Measurements from ENCODE around the gene TCF12. TPM values are rescaled to one million over a fixed set of nuclear protein-coding genes. Genes with fewer than 3 reads are reported as not detected.

The TCF12 gene
- total and polyA plus RNA-seq, 4 donors = 17.8 to 158 (median 64.4) TPM

- DNase-seq (no peak), ATAC-seq (ENCODE audit: low FRiP score) (no peak)
- intact Hi-C loops (cut with DNase I) = loop anchor here in 1 of 2 donors (10.0 kb wide), 1 partner anchor 68 kb away; no protein-coding TSS in a partner anchor
- Histone ChIP-seq H3K36me3 (ENCODE audit: control insufficient read depth in 1 of 2, insufficient read depth in 2 of 2, low read length in 1 of 2) (peaks cover 0 to 3% of the 10 kb centered on the region in 2 donors), H3K4me1 (ENCODE audit: control insufficient read depth in 1 of 2, insufficient read depth in 2 of 2, low read length in 2 of 2) (peaks cover 0 to 4% of the 10 kb centered on the region in 2 donors), H3K27me3 (ENCODE audit: control insufficient read depth in 1 of 2, insufficient read depth in 2 of 2, low read length in 1 of 2) (no peaks in the 10 kb centered on the region), H3K4me3 (ENCODE audit: low read length in 2 of 2) (no peak overlapping the region), H3K9me3 (ENCODE audit: control insufficient read depth, low read length) (no peaks in the 10 kb centered on the region), H3K27ac (ENCODE audit: low read depth in 1 of 2, low read length in 2 of 2) (no peak overlapping the region)
- WGBS, 2 donors = 23 to 25% methylated on average over 3 of the region's 3 CpGs
These were observed 318.3 kb downstream of the TCF12 start for GRCh38 chr15:57236561-57237300.

- WGBS, 2 donors = 26 to 27% methylated on average over 2 of the region's 2 CpGs
- DNase-seq (no peak), ATAC-seq (ENCODE audit: low FRiP score) (no peak)
- H3K27me3 ChIP-seq (ENCODE audit: control insufficient read depth in 1 of 2, insufficient read depth in 2 of 2, low read length in 1 of 2) = no peaks in the 10 kb centered on the region
- intact Hi-C loops (cut with DNase I) = loop anchor here in 1 of 2 donors (10.0 kb wide), 1 partner anchor 68 kb away; no protein-coding TSS in a partner anchor
- H3K4me3 ChIP-seq (ENCODE audit: low read length in 2 of 2) = no peak overlapping the region
- H3K9me3 ChIP-seq (ENCODE audit: control insufficient read depth, low read length) = no peaks in the 10 kb centered on the region
- peaks cover 0 to 4% of the 10 kb centered on the region in 2 donors for H3K4me1 ChIP-seq (ENCODE audit: control insufficient read depth in 1 of 2, insufficient read depth in 2 of 2, low read length in 2 of 2)
- peaks cover 0 to 3% of the 10 kb centered on the region in 2 donors for H3K36me3 ChIP-seq (ENCODE audit: control insufficient read depth in 1 of 2, insufficient read depth in 2 of 2, low read length in 1 of 2)
- no peak overlapping the region for H3K27ac ChIP-seq (ENCODE audit: low read depth in 1 of 2, low read length in 2 of 2)
These were observed 318.8 kb downstream of the TCF12 start for GRCh38 chr15:57237301-57237642.

- intact Hi-C loops (cut with DNase I) = loop anchor here in 1 of 2 donors (10.0 kb wide), 1 partner anchor 67 kb away; no protein-coding TSS in a partner anchor
- Histone ChIP-seq H3K4me1 (ENCODE audit: control insufficient read depth in 1 of 2, insufficient read depth in 2 of 2, low read length in 2 of 2) (peaks cover 0 to 4% of the 10 kb centered on the region in 2 donors), H3K36me3 (ENCODE audit: control insufficient read depth in 1 of 2, insufficient read depth in 2 of 2, low read length in 1 of 2) (peaks cover 0 to 3% of the 10 kb centered on the region in 2 donors), H3K4me3 (ENCODE audit: low read length in 2 of 2) (no peak overlapping the region), H3K9me3 (ENCODE audit: control insufficient read depth, low read length) (no peaks in the 10 kb centered on the region), H3K27ac (ENCODE audit: low read depth in 1 of 2, low read length in 2 of 2) (no peak overlapping the region), H3K27me3 (ENCODE audit: control insufficient read depth in 1 of 2, insufficient read depth in 2 of 2, low read length in 1 of 2) (no peaks in the 10 kb centered on the region)
- ATAC-seq (ENCODE audit: low FRiP score) (no peak), DNase-seq (no peak)
- 41 to 50% methylated on average over 1 of the region's 1 CpG for WGBS, 2 donors
These were observed 319.2 kb downstream of the TCF12 start for GRCh38 chr15:57237676-57238075.

GRCh38 chr15:57245130-57245529 is 326.7 kb downstream of the TCF12 start:
- Histone ChIP-seq H3K27ac (ENCODE audit: low read depth in 1 of 2, low read length in 2 of 2) (no peak overlapping the region), H3K9me3 (ENCODE audit: control insufficient read depth, low read length) (no peaks in the 10 kb centered on the region), H3K4me3 (ENCODE audit: low read length in 2 of 2) (no peak overlapping the region), H3K36me3 (ENCODE audit: control insufficient read depth in 1 of 2, insufficient read depth in 2 of 2, low read length in 1 of 2) (peaks cover 2% of the 10 kb centered on the region in 2 donors), H3K4me1 (ENCODE audit: control insufficient read depth in 1 of 2, insufficient read depth in 2 of 2, low read length in 2 of 2) (no peaks in the 10 kb centered on the region), H3K27me3 (ENCODE audit: control insufficient read depth in 1 of 2, insufficient read depth in 2 of 2, low read length in 1 of 2) (no peaks in the 10 kb centered on the region)
- no peak for ATAC-seq (ENCODE audit: low FRiP score)
- DNase-seq = no peak
- 36 to 51% methylated on average over 3 of the region's 3 CpGs for WGBS, 2 donors
- intact Hi-C loops (cut with DNase I) = no loop called here

- H3K36me3 ChIP-seq (ENCODE audit: control insufficient read depth in 1 of 2, insufficient read depth in 2 of 2, low read length in 1 of 2) = peaks cover 2% of the 10 kb centered on the region in 2 donors
- H3K27ac ChIP-seq (ENCODE audit: low read depth in 1 of 2, low read length in 2 of 2) = no peak overlapping the region
- H3K9me3 ChIP-seq (ENCODE audit: control insufficient read depth, low read length) = no peaks in the 10 kb centered on the region
- no peak for ATAC-seq (ENCODE audit: low FRiP score)
- intact Hi-C loops (cut with DNase I) = no loop called here
- H3K4me3 ChIP-seq (ENCODE audit: low read length in 2 of 2) = no peak overlapping the region
- 99 to 100% methylated on average over 1 of the region's 1 CpG for WGBS, 2 donors
- DNase-seq = no peak
- H3K4me1 ChIP-seq (ENCODE audit: control insufficient read depth in 1 of 2, insufficient read depth in 2 of 2, low read length in 2 of 2) = no peaks in the 10 kb centered on the region
- H3K27me3 ChIP-seq (ENCODE audit: control insufficient read depth in 1 of 2, insufficient read depth in 2 of 2, low read length in 1 of 2) = no peaks in the 10 kb centered on the region
These were observed 327.3 kb downstream of the TCF12 start for GRCh38 chr15:57245714-57246113.

GRCh38 chr15:57248074-57248473 is 329.6 kb downstream of the TCF12 start:
- ATAC-seq (ENCODE audit: low FRiP score) = no peak
- no peak overlapping the region for H3K4me3 ChIP-seq (ENCODE audit: low read length in 2 of 2)
- H3K4me1 ChIP-seq (ENCODE audit: control insufficient read depth in 1 of 2, insufficient read depth in 2 of 2, low read length in 2 of 2) = no peaks in the 10 kb centered on the region
- DNase-seq = no peak
- no peak overlapping the region for H3K27ac ChIP-seq (ENCODE audit: low read depth in 1 of 2, low read length in 2 of 2)
- H3K27me3 ChIP-seq (ENCODE audit: control insufficient read depth in 1 of 2, insufficient read depth in 2 of 2, low read length in 1 of 2) = no peaks in the 10 kb centered on the region
- intact Hi-C loops (cut with DNase I) = no loop called here
- peaks cover 2% of the 10 kb centered on the region in 2 donors for H3K36me3 ChIP-seq (ENCODE audit: control insufficient read depth in 1 of 2, insufficient read depth in 2 of 2, low read length in 1 of 2)
- no peaks in the 10 kb centered on the region for H3K9me3 ChIP-seq (ENCODE audit: control insufficient read depth, low read length)
- WGBS, 2 donors = 84 to 92% methylated on average over 1 of the region's 1 CpG

GRCh38 chr15:57251308-57251707 is 332.9 kb downstream of the TCF12 start:
- peaks cover 0 to 1% of the 10 kb centered on the region in 2 donors for H3K36me3 ChIP-seq (ENCODE audit: control insufficient read depth in 1 of 2, insufficient read depth in 2 of 2, low read length in 1 of 2)
- H3K9me3 ChIP-seq (ENCODE audit: control insufficient read depth, low read length) = no peaks in the 10 kb centered on the region
- intact Hi-C loops (cut with DNase I) = no loop called here
- no peak overlapping the region for H3K4me3 ChIP-seq (ENCODE audit: low read length in 2 of 2)
- peak overlapping the region in 1 of 2 donors; percentile 17 for H3K27ac ChIP-seq (ENCODE audit: low read depth in 1 of 2, low read length in 2 of 2)
- no peaks in the 10 kb centered on the region for H3K4me1 ChIP-seq (ENCODE audit: control insufficient read depth in 1 of 2, insufficient read depth in 2 of 2, low read length in 2 of 2)
- no peak for DNase-seq
- ATAC-seq (ENCODE audit: low FRiP score) = no peak
- no peaks in the 10 kb centered on the region for H3K27me3 ChIP-seq (ENCODE audit: control insufficient read depth in 1 of 2, insufficient read depth in 2 of 2, low read length in 1 of 2)

GRCh38 chr15:57251941-57252340 is 333.5 kb downstream of the TCF12 start:
- Histone ChIP-seq H3K27me3 (ENCODE audit: control insufficient read depth in 1 of 2, insufficient read depth in 2 of 2, low read length in 1 of 2) (no peaks in the 10 kb centered on the region), H3K4me3 (ENCODE audit: low read length in 2 of 2) (no peak overlapping the region), H3K4me1 (ENCODE audit: control insufficient read depth in 1 of 2, insufficient read depth in 2 of 2, low read length in 2 of 2) (no peaks in the 10 kb centered on the region), H3K9me3 (ENCODE audit: control insufficient read depth, low read length) (no peaks in the 10 kb centered on the region), H3K36me3 (ENCODE audit: control insufficient read depth in 1 of 2, insufficient read depth in 2 of 2, low read length in 1 of 2) (peaks cover 0 to 1% of the 10 kb centered on the region in 2 donors), H3K27ac (ENCODE audit: low read depth in 1 of 2, low read length in 2 of 2) (no peak overlapping the region)
- no peak for ATAC-seq (ENCODE audit: low FRiP score)
- DNase-seq = no peak
- 14 to 17% methylated on average over 6 of the region's 6 CpGs for WGBS, 2 donors
- intact Hi-C loops (cut with DNase I) = no loop called here

GRCh38 chr15:57253082-57253481 is 334.6 kb downstream of the TCF12 start:
- no peaks in the 10 kb centered on the region for H3K27me3 ChIP-seq (ENCODE audit: control insufficient read depth in 1 of 2, insufficient read depth in 2 of 2, low read length in 1 of 2)
- H3K9me3 ChIP-seq (ENCODE audit: control insufficient read depth, low read length) = no peaks in the 10 kb centered on the region
- no peak overlapping the region for H3K4me3 ChIP-seq (ENCODE audit: low read length in 2 of 2)
- peaks cover 0 to 1% of the 10 kb centered on the region in 2 donors for H3K36me3 ChIP-seq (ENCODE audit: control insufficient read depth in 1 of 2, insufficient read depth in 2 of 2, low read length in 1 of 2)
- intact Hi-C loops (cut with DNase I) = no loop called here
- no peak overlapping the region for H3K27ac ChIP-seq (ENCODE audit: low read depth in 1 of 2, low read length in 2 of 2)
- ATAC-seq (ENCODE audit: low FRiP score) (no peak), DNase-seq (no peak)
- WGBS, 2 donors = 69 to 75% methylated on average over 5 of the region's 5 CpGs
- no peaks in the 10 kb centered on the region for H3K4me1 ChIP-seq (ENCODE audit: control insufficient read depth in 1 of 2, insufficient read depth in 2 of 2, low read length in 2 of 2)
